ENCODE results near the gene PLCL2.

The PLCL2 gene

DNA sequence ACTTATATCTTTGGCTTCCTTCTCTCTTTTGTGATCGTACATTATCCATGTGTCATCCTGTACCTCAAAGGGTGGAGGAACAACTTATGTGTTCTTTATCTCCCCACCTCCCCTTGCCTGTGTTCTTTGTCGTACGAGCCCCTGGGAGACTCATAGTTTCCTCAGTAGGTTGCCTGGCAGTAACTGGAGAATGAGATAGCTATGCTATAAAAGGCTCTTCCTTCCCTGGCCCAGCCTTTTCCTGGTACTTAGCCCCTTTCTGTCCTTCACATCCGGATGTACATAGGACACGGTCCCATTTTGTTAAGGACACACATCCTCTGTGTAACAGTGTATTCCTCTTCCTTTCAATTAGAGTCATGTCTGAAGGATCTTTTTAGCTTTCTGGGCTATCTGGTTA is 32.1 kb downstream of the PLCL2 start:
- Histone ChIP-seq H3K36me3 (ENCODE audit: low read length) (no peaks in the 10 kb centered on the region), H3K9me2 (replicated peaks; ENCODE audit: insufficient read depth, low read length) (no peaks in the 10 kb centered on the region), H3K27ac (ENCODE audit: low read depth, low read length) (no peak overlapping the region), H3F3A (ENCODE audit: insufficient read depth) (peaks cover 6% of the 10 kb centered on the region; the same call in 1 of the 2 replicates), H2AFZ (ENCODE audit: low read depth, low read length, severe bottlenecking) (no peak overlapping the region), H4K20me1 (ENCODE audit: low read depth, low read length) (no peaks in the 10 kb centered on the region), H3K4me3 (ENCODE audit: insufficient read depth, low read length, poor library complexity, severe bottlenecking) (no peak overlapping the region), H3K4me2 (ENCODE audit: low read depth, low read length, poor library complexity, severe bottlenecking) (no peak overlapping the region), H3K9ac (ENCODE audit: low read length) (no peak overlapping the region), H3K9me3 (ENCODE audit: insufficient read depth, low read length) (no peaks in the 10 kb centered on the region), H3K27me3 (ENCODE audit: low read length) (no peaks in the 10 kb centered on the region), H3K79me2 (ENCODE audit: insufficient read depth, low read length) (no peaks in the 10 kb centered on the region; the same call in 1 of the 2 replicates)
- TF ChIP-seq, protein P1, sequence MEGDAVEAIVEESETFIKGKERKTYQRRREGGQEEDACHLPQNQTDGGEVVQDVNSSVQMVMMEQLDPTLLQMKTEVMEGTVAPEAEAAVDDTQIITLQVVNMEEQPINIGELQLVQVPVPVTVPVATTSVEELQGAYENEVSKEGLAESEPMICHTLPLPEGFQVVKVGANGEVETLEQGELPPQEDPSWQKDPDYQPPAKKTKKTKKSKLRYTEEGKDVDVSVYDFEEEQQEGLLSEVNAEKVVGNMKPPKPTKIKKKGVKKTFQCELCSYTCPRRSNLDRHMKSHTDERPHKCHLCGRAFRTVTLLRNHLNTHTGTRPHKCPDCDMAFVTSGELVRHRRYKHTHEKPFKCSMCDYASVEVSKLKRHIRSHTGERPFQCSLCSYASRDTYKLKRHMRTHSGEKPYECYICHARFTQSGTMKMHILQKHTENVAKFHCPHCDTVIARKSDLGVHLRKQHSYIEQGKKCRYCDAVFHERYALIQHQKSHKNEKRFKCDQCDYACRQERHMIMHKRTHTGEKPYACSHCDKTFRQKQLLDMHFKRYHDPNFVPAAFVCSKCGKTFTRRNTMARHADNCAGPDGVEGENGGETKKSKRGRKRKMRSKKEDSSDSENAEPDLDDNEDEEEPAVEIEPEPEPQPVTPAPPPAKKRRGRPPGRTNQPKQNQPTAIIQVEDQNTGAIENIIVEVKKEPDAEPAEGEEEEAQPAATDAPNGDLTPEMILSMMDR (IDR thresholded peaks at IDR 0.05; ENCODE audit: insufficient read depth, low read length, poor library complexity, severe bottlenecking), result no peak
- TF ChIP-seq EZH2phosphoT487 (conservative IDR thresholded peaks at IDR 0.05; ENCODE audit: low read length), result no peak

DNA sequence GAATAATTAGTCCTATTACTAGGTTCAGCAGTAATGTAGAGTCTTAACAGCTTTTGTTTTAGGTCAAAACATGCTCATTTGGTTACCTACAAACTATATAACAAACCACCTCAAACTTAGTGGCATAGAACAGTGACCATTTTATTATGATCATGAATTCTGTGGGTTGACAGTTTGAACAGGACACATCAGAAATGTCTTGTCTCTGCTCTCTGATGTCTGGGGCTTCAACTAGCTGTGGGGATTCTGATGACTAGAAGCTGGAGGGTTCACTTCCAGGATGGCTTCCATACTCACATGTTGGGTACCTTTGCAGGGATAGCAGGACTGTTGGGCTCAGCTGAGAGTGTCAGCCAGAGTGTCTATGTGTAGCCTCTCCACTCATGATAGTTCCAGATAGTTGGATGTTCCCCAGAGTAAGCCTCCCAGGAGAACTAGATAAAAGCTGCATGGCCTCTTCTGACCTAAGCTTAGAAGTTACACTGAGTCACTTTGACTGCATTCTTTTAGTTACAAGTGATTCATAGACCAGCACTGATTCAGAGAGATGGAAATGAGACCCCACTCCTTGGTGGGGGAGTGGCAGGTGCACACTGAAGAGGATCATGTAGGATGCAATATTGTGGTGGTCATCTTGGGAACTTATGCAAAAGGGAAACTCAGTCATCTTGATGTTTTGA is 32.6 kb downstream of the PLCL2 start:
- no peak overlapping the region for H2AFZ ChIP-seq (ENCODE audit: low read depth, low read length, severe bottlenecking)
- no peak overlapping the region for H3K9ac ChIP-seq (ENCODE audit: low read length)
- H3K79me2 ChIP-seq (ENCODE audit: insufficient read depth, low read length), result no peaks in the 10 kb centered on the region; the same call in 1 of the 2 replicates
- H3K4me3 ChIP-seq (ENCODE audit: insufficient read depth, low read length, poor library complexity, severe bottlenecking), result no peak overlapping the region
- H3K27ac ChIP-seq (ENCODE audit: low read depth, low read length), result no peak overlapping the region
- no peaks in the 10 kb centered on the region for H3K9me3 ChIP-seq (ENCODE audit: insufficient read depth, low read length)
- peaks cover under 1% of the 10 kb centered on the region; the same call in 1 of the 2 replicates for H3F3A ChIP-seq (ENCODE audit: insufficient read depth)
- no peaks in the 10 kb centered on the region for H4K20me1 ChIP-seq (ENCODE audit: low read depth, low read length)
- TF ChIP-seq, protein P1 (IDR thresholded peaks at IDR 0.05; ENCODE audit: insufficient read depth, low read length, poor library complexity, severe bottlenecking), result no peak
- TF ChIP-seq EZH2phosphoT487 (conservative IDR thresholded peaks at IDR 0.05; ENCODE audit: low read length), result no peak
- H3K27me3 ChIP-seq (ENCODE audit: low read length), result no peaks in the 10 kb centered on the region
- no peaks in the 10 kb centered on the region for H3K36me3 ChIP-seq (ENCODE audit: low read length)
- no peaks in the 10 kb centered on the region for H3K9me2 ChIP-seq (replicated peaks; ENCODE audit: insufficient read depth, low read length)
- H3K4me2 ChIP-seq (ENCODE audit: low read depth, low read length, poor library complexity, severe bottlenecking), result no peak overlapping the region

DNA sequence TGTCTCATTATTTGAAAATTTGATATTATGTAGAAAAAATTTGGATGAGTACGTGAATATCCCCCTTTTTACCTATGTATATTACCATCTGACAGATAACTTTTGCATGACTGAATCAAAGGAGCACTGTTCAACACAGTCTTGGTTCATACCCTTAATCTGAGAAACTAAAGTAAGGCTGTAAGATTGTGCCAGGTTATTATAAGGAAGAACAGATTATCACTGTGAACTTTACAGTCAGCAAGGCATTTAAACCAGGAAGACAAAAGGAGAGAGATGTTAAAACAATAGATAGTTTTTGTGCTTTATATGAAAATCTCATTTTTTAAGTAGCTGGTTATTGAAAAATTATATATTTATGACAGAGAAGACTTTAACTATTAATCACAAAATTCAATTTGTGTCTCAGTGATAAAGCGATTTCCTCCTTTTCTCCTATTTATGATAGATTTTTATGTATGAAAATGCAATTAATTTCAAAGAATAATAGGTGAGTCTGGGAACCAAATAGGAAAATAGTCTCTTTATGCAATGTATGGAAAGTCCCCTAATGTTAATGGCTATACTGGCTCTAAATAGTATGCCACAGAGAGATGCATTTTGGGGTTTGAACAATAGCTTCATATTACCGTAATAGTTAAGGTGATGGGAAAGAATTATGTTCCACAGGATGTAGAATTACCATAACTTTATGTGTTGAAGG is 33.4 kb downstream of the PLCL2 start:
- Histone ChIP-seq H3K36me3 (ENCODE audit: low read length) (no peaks in the 10 kb centered on the region), H3K79me2 (ENCODE audit: insufficient read depth, low read length) (no peaks in the 10 kb centered on the region; the same call in 1 of the 2 replicates), H3K27ac (ENCODE audit: low read depth, low read length) (no peak overlapping the region), H3K27me3 (ENCODE audit: low read length) (no peaks in the 10 kb centered on the region), H2AFZ (ENCODE audit: low read depth, low read length, severe bottlenecking) (no peak overlapping the region), H3K9me3 (ENCODE audit: insufficient read depth, low read length) (no peaks in the 10 kb centered on the region), H3F3A (ENCODE audit: insufficient read depth) (no peaks in the 10 kb centered on the region), H3K4me3 (ENCODE audit: insufficient read depth, low read length, poor library complexity, severe bottlenecking) (no peak overlapping the region), H4K20me1 (ENCODE audit: low read depth, low read length) (no peaks in the 10 kb centered on the region), H3K9ac (ENCODE audit: low read length) (no peak overlapping the region), H3K4me2 (ENCODE audit: low read depth, low read length, poor library complexity, severe bottlenecking) (no peak overlapping the region), H3K9me2 (replicated peaks; ENCODE audit: insufficient read depth, low read length) (no peaks in the 10 kb centered on the region)
- TF ChIP-seq EZH2phosphoT487 (conservative IDR thresholded peaks at IDR 0.05; ENCODE audit: low read length), result no peak
- TF ChIP-seq, protein P1 (IDR thresholded peaks at IDR 0.05; ENCODE audit: insufficient read depth, low read length, poor library complexity, severe bottlenecking), result no peak

All from SU-DHL-6 (cell line).